Renal pelvis (tissue), 4 donors: ENCODE measurements around the gene CAD. TPM values are rescaled to one million over a fixed set of nuclear protein-coding genes. Genes with fewer than 3 reads are reported as not detected.
"Not testable (repeated sequence)": the region's sequence is repeated elsewhere in the genome, so short reads cannot be mapped to it uniquely, and the experiment has no call there.

Experiments
- DNase-seq: peaks from one replicate; pipeline ENCODE4 v3.0.0-alpha.2; 2013
- polyA plus RNA-seq, 3 donors: library from polyadenylated mRNA; unstranded; fragments of 120-200 nt; gene quantifications; one replicate each; pipeline ENCODE4 v1.2.1, GENCODE V29; 2013; ENCODE audit not compliant: insufficient read length in 3 of 3

Gene CAD
- polyA plus RNA-seq, 3 donors = 58.5 to 59.9 (median 58.9) TPM

- DNase-seq = not testable (repeated sequence)
Measured at GRCh38 chr2:27195799-27196198, 21.4 kb upstream of the CAD start.

DNA sequence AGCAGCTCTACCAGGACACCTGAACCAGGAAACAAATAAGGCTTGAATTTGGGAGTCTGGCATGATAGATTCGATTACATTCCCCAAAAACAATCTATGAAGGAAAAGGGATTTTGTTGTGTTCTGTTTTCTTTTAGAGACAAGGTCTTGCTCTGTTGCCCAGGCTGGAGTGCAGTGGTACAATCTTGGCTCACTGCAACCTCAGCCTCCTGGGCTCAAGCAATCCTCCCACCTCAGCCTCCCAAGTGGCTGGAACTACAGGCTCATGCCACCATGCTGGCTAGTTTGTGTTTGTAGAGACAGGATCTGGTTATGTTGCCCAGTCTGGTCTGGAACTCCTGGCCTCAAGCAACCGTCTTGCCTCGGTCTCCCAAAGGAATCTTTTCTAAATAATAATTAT, 19.1 kb upstream of the CAD start:
- not testable (repeated sequence) for DNase-seq

DNA sequence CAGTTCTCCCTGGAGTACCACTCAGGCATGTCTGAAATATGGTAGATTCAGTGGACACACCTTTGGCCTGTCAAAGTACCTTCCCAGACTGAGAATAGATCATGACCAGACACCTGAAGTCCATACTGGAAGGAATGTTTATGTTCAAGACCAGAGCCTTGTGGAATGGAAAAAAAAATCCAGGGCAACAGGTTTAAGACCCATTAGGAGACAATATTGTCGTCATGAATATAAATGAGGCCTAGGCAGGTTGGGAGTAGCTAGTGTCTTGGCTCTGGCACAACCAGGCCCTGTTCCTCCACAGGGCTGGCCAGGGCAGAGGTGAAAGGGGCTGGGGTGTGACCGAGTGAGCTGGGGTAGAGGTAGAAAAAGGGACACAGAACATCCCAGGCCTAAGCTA, 18.5 kb upstream of the CAD start:
- DNase-seq = no peak

DNA sequence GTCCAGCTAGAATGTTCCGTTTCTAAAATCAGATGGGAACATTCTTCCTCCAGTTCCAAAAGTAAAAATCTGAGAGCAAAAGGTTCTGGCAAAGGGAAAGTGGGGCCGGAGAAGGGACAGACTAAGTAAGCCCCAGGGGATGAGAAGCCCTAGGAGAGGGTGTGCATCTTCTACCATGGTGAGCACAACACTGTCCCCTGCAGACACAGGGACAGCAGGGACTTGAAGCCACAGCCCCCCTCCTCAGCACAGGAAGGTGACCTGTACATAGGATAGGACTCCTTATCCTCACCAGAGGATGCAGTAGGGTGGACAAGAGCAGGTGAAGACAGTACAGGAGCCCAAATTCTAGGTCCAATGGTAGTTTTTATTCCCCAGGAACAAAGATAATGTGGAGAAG, 17.9 kb upstream of the CAD start:
- no peak for DNase-seq

DNA sequence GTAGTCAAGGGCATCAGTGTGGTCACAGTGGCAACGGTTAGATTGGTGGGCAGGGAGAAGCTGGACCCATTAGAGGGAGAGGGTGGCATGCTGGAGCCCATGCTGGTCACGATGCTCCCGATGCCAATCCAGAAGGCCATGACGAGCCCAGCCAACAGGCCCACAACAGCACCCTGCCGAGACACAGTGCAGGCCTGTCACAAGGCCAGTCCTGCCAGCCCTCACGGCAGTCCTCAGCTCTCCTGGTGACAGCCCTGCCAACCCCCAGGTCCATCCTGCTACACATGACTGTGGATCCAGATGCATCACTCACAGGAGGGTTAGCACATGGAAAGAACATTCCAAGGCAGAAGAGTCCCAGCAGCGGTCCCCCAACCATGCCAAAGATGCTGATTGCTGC, 15.5 kb upstream of the CAD start:
- no peak for DNase-seq

- no peak for DNase-seq
Measured at GRCh38 chr2:27202854-27203253, 14.3 kb upstream of the CAD start.

- no peak for DNase-seq
Measured at GRCh38 chr2:27203741-27204140, 13.4 kb upstream of the CAD start.

DNA sequence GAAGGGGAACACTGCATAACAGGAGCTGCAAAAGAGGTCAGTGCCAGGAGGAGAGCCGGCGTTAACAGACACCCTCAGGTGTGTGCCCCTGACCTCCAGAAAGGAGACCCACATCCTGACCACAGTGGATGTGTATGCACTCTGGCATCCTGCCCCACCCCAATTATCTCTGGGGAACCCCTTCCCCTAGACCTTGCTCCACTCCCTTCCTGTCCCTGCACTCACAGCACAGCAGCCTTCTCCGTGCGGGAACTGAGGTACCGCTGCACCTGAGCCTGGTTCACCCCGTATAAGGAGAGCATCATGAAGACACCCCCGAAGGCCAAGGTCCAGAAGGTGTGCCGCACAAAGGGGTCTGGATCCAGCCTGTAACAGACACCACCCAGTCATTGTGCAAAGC, 12.6 kb upstream of the CAD start:
- no peak for DNase-seq

- DNase-seq = no peak
Measured at GRCh38 chr2:27205206-27205605, 12.0 kb upstream of the CAD start.

GRCh38 chr2:27206346-27206745, 10.8 kb upstream of the CAD start:
- no peak for DNase-seq

DNA sequence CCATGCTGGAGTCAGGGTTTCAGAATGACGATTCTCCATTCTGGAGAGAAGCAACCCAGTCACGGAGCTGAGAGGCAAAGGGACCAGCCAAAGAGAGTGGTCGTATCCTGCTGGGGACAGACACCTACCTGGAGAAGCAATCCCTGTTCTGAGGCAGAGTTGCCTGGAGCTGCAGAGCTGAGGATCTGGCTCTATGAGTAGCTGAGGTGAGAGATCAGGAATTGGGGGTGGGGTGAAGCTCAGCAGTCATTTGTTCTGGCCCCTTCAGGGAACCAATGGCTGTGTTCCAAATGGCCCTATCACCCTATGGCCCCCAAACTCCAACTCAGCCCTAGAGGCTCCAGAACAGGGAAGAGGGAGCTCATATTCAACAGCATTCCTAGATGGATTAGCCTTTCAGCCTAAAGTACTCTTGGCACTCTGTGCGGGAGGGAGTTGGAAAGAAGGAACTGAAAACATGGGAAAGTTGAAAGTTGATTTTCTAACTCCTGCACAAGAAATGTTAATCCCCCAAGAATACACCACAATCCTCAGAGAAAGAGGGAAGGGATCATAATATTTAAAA, 8.6 kb upstream of the CAD start:
- no peak for DNase-seq

GRCh38 chr2:27209621-27210401, 7.4 kb upstream of the CAD start:
- no peak for DNase-seq

DNA sequence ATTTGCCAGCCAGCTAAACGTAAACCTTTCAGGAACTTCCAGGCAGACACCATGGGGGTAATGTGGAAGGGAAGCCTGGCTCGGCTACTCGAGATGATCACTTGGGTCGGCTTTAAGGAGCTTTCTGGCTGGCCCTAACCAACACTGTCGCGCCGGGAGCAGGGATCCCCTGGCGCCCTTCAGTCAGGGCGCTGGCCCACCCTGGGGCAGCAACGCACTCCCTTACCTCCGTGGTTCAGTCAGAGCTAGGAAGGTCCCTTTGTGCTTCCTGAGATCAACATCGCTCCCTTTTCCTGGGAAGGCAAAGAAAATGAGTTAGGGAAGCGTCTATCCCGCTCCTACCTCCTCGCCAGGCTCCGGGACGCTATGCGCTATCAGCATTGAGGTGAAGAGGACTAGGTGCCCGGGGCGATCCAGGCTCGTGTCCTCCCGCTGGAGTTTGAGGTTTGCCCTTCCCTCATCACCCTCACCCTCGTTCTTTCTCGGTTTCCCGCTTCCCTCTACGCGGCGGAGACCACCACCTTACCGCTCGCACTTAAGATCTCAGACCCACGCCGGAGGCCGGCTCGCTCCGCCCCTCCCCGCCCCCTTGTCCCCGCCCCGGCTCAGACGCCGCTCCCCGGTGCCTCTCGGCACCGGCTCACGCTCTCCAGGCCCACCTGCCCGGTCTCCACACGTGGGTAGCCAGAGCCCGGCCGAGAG, 5.8 kb upstream of the CAD start:
- DNase-seq = no peak

GRCh38 chr2:27211943-27212625, 5.1 kb upstream of the CAD start, which contains the start of the genes ATRAID and SLC5A6:
TSS of gene ATRAID (plus strand) at chr2:27212041. CDS start at chr2:27212369, 328 bp downstream.
TSS of gene SLC5A6 (minus strand) at chr2:27212268. CDS start at chr2:27207650, 4,618 bp downstream.
- DNase-seq = peak; percentile 93

GRCh38 chr2:27212626-27213471, 4.3 kb upstream of the CAD start:
- no peak for DNase-seq

DNA sequence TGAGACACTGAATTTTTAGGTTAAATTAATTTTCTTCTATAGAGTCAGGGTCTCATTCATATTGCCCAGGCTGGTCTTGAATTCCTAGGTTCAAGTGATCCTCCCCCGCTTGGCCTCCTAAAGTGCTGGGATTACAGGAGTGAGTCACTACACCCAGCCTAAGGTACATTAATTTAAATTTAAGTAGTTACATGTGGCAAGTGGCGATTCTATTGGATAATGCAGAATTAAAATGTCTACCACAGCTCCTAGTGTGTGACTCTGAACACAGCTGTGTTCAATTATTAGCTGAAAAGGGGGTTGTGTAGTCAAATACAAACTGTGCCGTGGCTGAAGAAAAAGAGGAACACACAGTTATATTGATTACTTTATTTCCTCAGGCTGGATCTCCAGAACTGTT, 2.2 kb upstream of the CAD start:
- DNase-seq = no peak

DNA sequence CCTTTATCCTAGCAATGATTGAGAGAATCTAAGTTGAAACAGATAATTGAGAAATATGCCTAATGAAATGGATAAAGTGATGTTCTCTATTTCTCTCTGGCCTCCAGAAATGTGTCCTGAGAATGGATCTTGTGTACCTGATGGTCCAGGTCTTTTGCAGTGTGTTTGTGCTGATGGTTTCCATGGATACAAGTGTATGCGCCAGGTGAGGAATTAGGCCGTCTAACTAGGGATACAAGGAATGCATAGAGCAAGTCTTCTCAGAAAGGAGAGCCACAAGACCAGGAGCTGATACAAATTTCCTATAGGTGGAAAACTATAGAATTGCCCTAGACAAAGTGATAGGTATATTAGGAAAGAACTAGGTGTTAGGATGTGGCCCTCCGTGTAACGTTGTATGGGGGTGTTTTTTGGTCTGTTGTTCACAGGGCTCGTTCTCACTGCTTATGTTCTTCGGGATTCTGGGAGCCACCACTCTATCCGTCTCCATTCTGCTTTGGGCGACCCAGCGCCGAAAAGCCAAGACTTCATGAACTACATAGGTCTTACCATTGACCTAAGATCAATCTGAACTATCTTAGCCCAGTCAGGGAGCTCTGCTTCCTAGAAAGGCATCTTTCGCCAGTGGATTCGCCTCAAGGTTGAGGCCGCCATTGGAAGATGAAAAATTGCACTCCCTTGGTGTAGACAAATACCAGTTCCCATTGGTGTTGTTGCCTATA, 592 bp upstream of the CAD start:
- DNase-seq = no peak

- DNase-seq = no peak
Measured at GRCh38 chr2:27218614-27219013, 1.4 kb downstream of the CAD start.

DNA sequence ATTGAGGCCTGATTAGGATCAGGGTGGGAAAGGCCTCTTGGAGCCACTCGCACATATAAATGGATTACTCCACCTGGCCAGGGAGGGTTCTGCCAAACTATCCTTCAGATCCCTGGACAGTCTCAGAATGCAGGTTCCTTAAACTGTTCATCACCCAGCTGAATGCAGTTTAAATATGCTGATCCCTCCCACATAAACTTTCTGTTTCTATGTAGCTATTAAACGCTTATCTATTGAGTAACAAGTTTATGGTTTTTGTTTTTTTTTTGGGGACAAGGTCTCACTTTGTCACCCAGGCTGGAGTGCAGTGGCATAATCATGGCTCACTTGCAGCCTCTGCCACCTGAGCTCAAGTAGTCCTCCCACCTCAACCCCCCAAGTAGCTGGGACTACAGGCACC, 1.9 kb downstream of the CAD start:
- DNase-seq = no peak

DNA sequence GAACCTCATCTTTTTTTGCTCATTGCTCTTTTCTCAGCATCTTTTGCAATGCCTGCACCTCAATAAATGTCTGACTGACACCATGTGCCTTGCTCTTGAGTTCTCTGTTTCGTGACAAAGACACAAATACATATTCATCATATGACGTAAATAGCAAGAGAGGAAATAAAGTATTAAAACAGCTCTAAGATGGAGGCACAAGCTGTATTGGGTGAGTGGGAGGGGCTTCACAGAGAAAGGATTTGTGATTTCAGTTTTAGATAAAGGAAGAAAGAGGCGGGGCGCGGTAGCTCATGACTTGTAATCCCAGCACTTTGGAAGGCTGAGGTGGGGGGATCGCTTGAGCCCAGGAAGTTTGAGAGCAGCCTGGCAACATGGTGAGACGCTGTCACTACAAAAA, 2.9 kb downstream of the CAD start:
- no peak for DNase-seq

GRCh38 chr2:27221166-27221565, 4.0 kb downstream of the CAD start:
- no peak for DNase-seq
